ENCODE results near the gene TOMT. TPM values are rescaled to one million over a fixed set of nuclear protein-coding genes. Genes with fewer than 3 reads are reported as not detected.

TOMT gene
- total RNA-seq, 3 donors from 2014 or later (not counting 1 experiment from before 2014, with no cell fraction given): not detected

- Mint-ChIP-seq H3K27ac (peak overlapping the region in 1 of 2 donors; percentile 100), H3K9me3 (no peaks in the 10 kb centered on the region), H3K36me3 (no peaks in the 10 kb centered on the region), H3K27me3 (ENCODE audit: low read depth in 2 of 2) (no peaks in the 10 kb centered on the region), H3K4me3 (no peak overlapping the region), H3K4me1 (peaks cover 29 to 34% of the 10 kb centered on the region in 2 donors)
- H3K9me3 ChIP-seq (ENCODE audit: control insufficient read depth, insufficient read depth, low read length): no peaks in the 10 kb centered on the region
- intact Hi-C loops (cut with micrococcal nuclease): no loop called here
- H3K27me3 ChIP-seq (ENCODE audit: control insufficient read depth, insufficient read depth, low read length): no peaks in the 10 kb centered on the region
- ATAC-seq (no peak), DNase-seq (no peak)
- no peak for TF ChIP-seq CTCF (IDR thresholded peaks at IDR 0.05)
- H3K27ac ChIP-seq (ENCODE audit: low read length): no peak overlapping the region
- 100% methylated on average over 2 of the region's 2 CpGs for WGBS (ENCODE audit: insufficient coverage)
- peaks cover 5% of the 10 kb centered on the region for H3K36me3 ChIP-seq (ENCODE audit: control insufficient read depth, insufficient read depth, low read length)
- H3K4me3 ChIP-seq (ENCODE audit: low read length): no peak overlapping the region
- H3K4me1 ChIP-seq (ENCODE audit: control insufficient read depth, insufficient read depth, low read length): peaks cover 21% of the 10 kb centered on the region
Measured at GRCh38 chr11:72083414-72083813, 22.3 kb upstream of the TOMT start.

GRCh38 chr11:72084076-72084475 is 21.6 kb upstream of the TOMT start:
- ATAC-seq: no peak
- H3K4me1 ChIP-seq (ENCODE audit: control insufficient read depth, insufficient read depth, low read length): peaks cover 20% of the 10 kb centered on the region
- DNase-seq: no peak
- Mint-ChIP-seq H3K4me1 (peaks cover 24 to 29% of the 10 kb centered on the region in 2 donors), H3K36me3 (no peaks in the 10 kb centered on the region), H3K4me3 (no peak overlapping the region), H3K9me3 (no peaks in the 10 kb centered on the region), H3K27ac (no peak overlapping the region), H3K27me3 (ENCODE audit: low read depth in 2 of 2) (no peaks in the 10 kb centered on the region)
- H3K36me3 ChIP-seq (ENCODE audit: control insufficient read depth, insufficient read depth, low read length): peaks cover 10% of the 10 kb centered on the region
- H3K4me3 ChIP-seq (ENCODE audit: low read length): no peak overlapping the region
- H3K9me3 ChIP-seq (ENCODE audit: control insufficient read depth, insufficient read depth, low read length): no peaks in the 10 kb centered on the region
- no peaks in the 10 kb centered on the region for H3K27me3 ChIP-seq (ENCODE audit: control insufficient read depth, insufficient read depth, low read length)
- H3K27ac ChIP-seq (ENCODE audit: low read length): no peak overlapping the region
- intact Hi-C loops (cut with micrococcal nuclease): no loop called here
- no peak for TF ChIP-seq CTCF (IDR thresholded peaks at IDR 0.05)
- 90% methylated on average over 3 of the region's 4 CpGs for WGBS (ENCODE audit: insufficient coverage)

GRCh38 chr11:72084965-72085364 is 20.8 kb upstream of the TOMT start:
- DNase-seq (no peak), ATAC-seq (no peak)
- no peaks in the 10 kb centered on the region for H3K9me3 ChIP-seq (ENCODE audit: control insufficient read depth, insufficient read depth, low read length)
- H3K4me1 Mint-ChIP-seq: peaks cover 17 to 25% of the 10 kb centered on the region in 2 donors
- no peak for TF ChIP-seq CTCF (IDR thresholded peaks at IDR 0.05)
- H3K27me3 Mint-ChIP-seq (ENCODE audit: low read depth in 2 of 2): no peaks in the 10 kb centered on the region
- H3K36me3 Mint-ChIP-seq: no peaks in the 10 kb centered on the region
- no peaks in the 10 kb centered on the region for H3K27me3 ChIP-seq (ENCODE audit: control insufficient read depth, insufficient read depth, low read length)
- 100% methylated on average over 1 of the region's 1 CpG for WGBS (ENCODE audit: insufficient coverage)
- H3K27ac Mint-ChIP-seq: peak overlapping the region in 1 of 2 donors; percentile 63
- H3K4me3 Mint-ChIP-seq: no peak overlapping the region
- H3K9me3 Mint-ChIP-seq: no peaks in the 10 kb centered on the region
- H3K4me1 ChIP-seq (ENCODE audit: control insufficient read depth, insufficient read depth, low read length): peaks cover 11% of the 10 kb centered on the region
- intact Hi-C loops (cut with micrococcal nuclease): no loop called here
- H3K36me3 ChIP-seq (ENCODE audit: control insufficient read depth, insufficient read depth, low read length): peaks cover 14% of the 10 kb centered on the region
- no peak overlapping the region for H3K27ac ChIP-seq (ENCODE audit: low read length)
- no peak overlapping the region for H3K4me3 ChIP-seq (ENCODE audit: low read length)

GRCh38 chr11:72085621-72086351 is 19.9 kb upstream of the TOMT start:
- Mint-ChIP-seq H3K4me1 (peaks cover 9 to 16% of the 10 kb centered on the region in 2 donors), H3K27me3 (ENCODE audit: low read depth in 2 of 2) (no peaks in the 10 kb centered on the region), H3K27ac (peak overlapping the region; percentile 0 to 63), H3K36me3 (no peaks in the 10 kb centered on the region), H3K4me3 (no peak overlapping the region), H3K9me3 (no peaks in the 10 kb centered on the region)
- DNase-seq: no peak
- Histone ChIP-seq H3K4me1 (ENCODE audit: control insufficient read depth, insufficient read depth, low read length) (peaks cover 7% of the 10 kb centered on the region), H3K4me3 (ENCODE audit: low read length) (no peak overlapping the region), H3K27me3 (ENCODE audit: control insufficient read depth, insufficient read depth, low read length) (no peaks in the 10 kb centered on the region), H3K36me3 (ENCODE audit: control insufficient read depth, insufficient read depth, low read length) (peaks cover 14% of the 10 kb centered on the region), H3K9me3 (ENCODE audit: control insufficient read depth, insufficient read depth, low read length) (no peaks in the 10 kb centered on the region), H3K27ac (ENCODE audit: low read length) (no peak overlapping the region)
- 97% methylated on average over 2 of the region's 3 CpGs for WGBS (ENCODE audit: insufficient coverage)
- intact Hi-C loops (cut with micrococcal nuclease): no loop called here
- no peak for TF ChIP-seq CTCF (IDR thresholded peaks at IDR 0.05)
- no peak for ATAC-seq

Data from natural killer cell (primary cell).